Aorta (tissue), 5 donors: ENCODE data around the gene DMRTC1B. TPM values are rescaled to one million over a fixed set of nuclear protein-coding genes. Genes with fewer than 3 reads are reported as not detected.
"Not testable (repeated sequence)": the region's sequence is repeated elsewhere in the genome, so short reads cannot be mapped to it uniquely, and the experiment has no call there.

Experiments used
- ATAC-seq: fragments of 200-7000 bp; cut with Tn5 transposase; one replicate; pipeline ENCODE4 v1.9.1; 2022; ENCODE audit warnings: moderate library complexity; ENCODE audit not compliant: low FRiP score
- DNase-seq, 2 donors: peaks; one replicate each; pipeline ENCODE4 v3.0.0-alpha.2; 2020
- H3K27ac ChIP-seq, 2 donors: one replicate each; pipeline ENCODE4 v1.5.1; 2013; ENCODE audit warnings: low read length in 2 of 2, mild to moderate bottlenecking in 2 of 2, moderate library complexity in 2 of 2, control low read depth in 1 of 2, inconsistent platforms in 1 of 2, low read depth in 1 of 2
- H3K27me3 ChIP-seq, 2 donors: one replicate each; pipeline ENCODE4 v1.6.1; 2013; ENCODE audit warnings: control low read depth in 1 of 2, low read length in 1 of 2, mild to moderate bottlenecking in 1 of 2, moderate library complexity in 1 of 2; ENCODE audit not compliant: insufficient read depth in 2 of 2, control insufficient read depth in 1 of 2
- H3K36me3 ChIP-seq, 2 donors: one replicate each; pipeline ENCODE4 v1.6.1; 2013; ENCODE audit warnings: control low read depth in 1 of 2, low read length in 1 of 2, mild to moderate bottlenecking in 1 of 2; ENCODE audit not compliant: insufficient read depth in 2 of 2, control insufficient read depth in 1 of 2
- H3K4me1 ChIP-seq, 2 donors: one replicate each; pipeline ENCODE4 v1.6.1; 2013; ENCODE audit warnings: low read length in 2 of 2, control low read depth in 1 of 2, mild to moderate bottlenecking in 1 of 2, moderate library complexity in 1 of 2; ENCODE audit not compliant: insufficient read depth in 2 of 2, control insufficient read depth in 1 of 2
- H3K4me3 ChIP-seq, 2 donors: one replicate each; pipeline ENCODE4 v1.5.1; 2013; ENCODE audit warnings: low read length in 2 of 2, control low read depth in 1 of 2, mild to moderate bottlenecking in 1 of 2
- H3K9me3 ChIP-seq: one replicate; pipeline ENCODE4 v1.6.1; 2013; ENCODE audit warnings: mild to moderate bottlenecking, low read length; ENCODE audit not compliant: control insufficient read depth
- WGBS, 2 donors: extraction: QIAGEN DNeasy Blood & Tissue Kit; methylation state at CpG; one replicate each; pipeline ENCODE4 v1.1.7; 2013; 5-methylcytosine and 5-hydroxymethylcytosine counted together
- intact Hi-C, 2 donors: fragments of 100-400 bp; cut with DNase I; formaldehyde crosslinking; loops; one replicate each; pipeline versions ENCODE4 v1.14.2 to v1.15.0; 2022
- long read RNA-seq, 2 donors: library from polyadenylated mRNA; unstranded; transcript quantifications; one replicate each; pipeline ENCODE4 v2.0.0, GENCODE V29; 2020 to 2021
- polyA plus RNA-seq, 2 donors: library from polyadenylated mRNA; stranded (reverse); fragments of 200-250 nt; gene quantifications; one replicate each; pipeline ENCODE4 v1.2.3, GENCODE V29; 2013
- total RNA-seq, 2 donors: library from RNA; stranded (reverse); fragmentation: NEBNext Ultra II Directional; extraction: Animal tissue kit (Norgen Biotek cat#: 25700); gene quantifications; one replicate each; pipeline ENCODE4 v1.2.1, GENCODE V29; 2021
- donor health status: healthy with polysubstance abuse.
- donor health status: Bipolar disorder and iron deficiency.
- donor health status: DM: no; HTN: no; CAD: no.
- donor health status: DM: no; HTN: no; CAD: no.
- donor health status: DM: yes; HTN: yes; CAD: no.

DMRTC1B gene
- under 1 TPM in 1 of 2 donors, not detected in 1; 0.63 TPM for total RNA-seq
- not detected for polyA plus RNA-seq
- long read RNA-seq, donor 1, result 0 reads
- long read RNA-seq, donor 2, result 0 reads

- H3K9me3 ChIP-seq, intact Hi-C loops, H3K4me1 ChIP-seq, H3K27ac ChIP-seq, H3K27me3 ChIP-seq, H3K36me3 ChIP-seq, DNase-seq, H3K4me3 ChIP-seq: not testable (repeated sequence)
- ATAC-seq, result peak; percentile 71
- no CpG with 5 or more reads among the region's 44 CpGs for WGBS, 2 donors
Measured at GRCh38 chrX:72776653-72777466, at the start of gene DMRTC1B. Gene DMRTC1B (plus strand): TSS chrX:72776890. CDS start chrX:72845136, 68,246 bp downstream.

- DNase-seq (no peak), ATAC-seq (no peak)
- H3K27me3 ChIP-seq, result no peaks in the 10 kb centered on the region
- no peaks in the 10 kb centered on the region for H3K36me3 ChIP-seq
- H3K27ac ChIP-seq, result no peak overlapping the region
- intact Hi-C loops, result no loop called here
- H3K4me1 ChIP-seq, result no peaks in the 10 kb centered on the region
- no peak overlapping the region for H3K4me3 ChIP-seq
- no peaks in the 10 kb centered on the region for H3K9me3 ChIP-seq
- 79 to 87% methylated on average over 7 of the region's 7 CpGs for WGBS, 2 donors
Measured at GRCh38 chrX:72727846-72728245, 48.8 kb upstream of the DMRTC1B start.

GRCh38 chrX:72733636-72734035 lies 43.1 kb upstream of the DMRTC1B start:
- intact Hi-C loops, H3K9me3 ChIP-seq, H3K27me3 ChIP-seq, H3K27ac ChIP-seq, DNase-seq, H3K4me1 ChIP-seq, H3K36me3 ChIP-seq, ATAC-seq, H3K4me3 ChIP-seq: not testable (repeated sequence)
- WGBS, 2 donors, result 63 to 73% methylated on average over 8 of the region's 8 CpGs

- Histone ChIP-seq H3K27me3 (no peaks in the 10 kb centered on the region), H3K36me3 (no peaks in the 10 kb centered on the region), H3K4me3 (no peak overlapping the region), H3K4me1 (no peaks in the 10 kb centered on the region), H3K9me3 (no peaks in the 10 kb centered on the region), H3K27ac (no peak overlapping the region)
- ATAC-seq (no peak), DNase-seq (no peak)
- WGBS, 2 donors, result 59 to 82% methylated on average over 1 of the region's 1 CpG
- intact Hi-C loops, result no loop called here
Measured at GRCh38 chrX:72735561-72735960, 41.1 kb upstream of the DMRTC1B start.

- H3K27me3 ChIP-seq, H3K36me3 ChIP-seq, H3K27ac ChIP-seq, H3K4me3 ChIP-seq, H3K9me3 ChIP-seq, H3K4me1 ChIP-seq, intact Hi-C loops, ATAC-seq, DNase-seq: not testable (repeated sequence)
- no CpG with 5 or more reads among the region's 7 CpGs for WGBS, 2 donors
Measured at GRCh38 chrX:72745546-72745945, 31.1 kb upstream of the DMRTC1B start.

- intact Hi-C loops, H3K27me3 ChIP-seq, H3K4me3 ChIP-seq, ATAC-seq, H3K9me3 ChIP-seq, H3K36me3 ChIP-seq, DNase-seq, H3K27ac ChIP-seq, H3K4me1 ChIP-seq: not testable (repeated sequence)
- no CpG with 5 or more reads among the region's 3 CpGs for WGBS, 2 donors
Measured at GRCh38 chrX:72748545-72748944, 28.1 kb upstream of the DMRTC1B start.

GRCh38 chrX:72760454-72760853 lies 16.2 kb upstream of the DMRTC1B start:
- H3K9me3 ChIP-seq, DNase-seq, H3K4me3 ChIP-seq, intact Hi-C loops, H3K36me3 ChIP-seq, ATAC-seq, H3K27ac ChIP-seq, H3K27me3 ChIP-seq, H3K4me1 ChIP-seq: not testable (repeated sequence)
- no CpG with 5 or more reads among the region's 9 CpGs for WGBS, 2 donors

GRCh38 chrX:72777467-72777790 lies 739 bp downstream of the DMRTC1B start:
- intact Hi-C loops, H3K4me1 ChIP-seq, H3K27ac ChIP-seq, H3K4me3 ChIP-seq, H3K9me3 ChIP-seq, H3K36me3 ChIP-seq, H3K27me3 ChIP-seq, ATAC-seq, DNase-seq: not testable (repeated sequence)
- no CpG with 5 or more reads among the region's 15 CpGs for WGBS, 2 donors

GRCh38 chrX:72778146-72778545 lies 1.5 kb downstream of the DMRTC1B start:
- H3K36me3 ChIP-seq, intact Hi-C loops, H3K9me3 ChIP-seq, DNase-seq, ATAC-seq, H3K27me3 ChIP-seq, H3K27ac ChIP-seq, H3K4me3 ChIP-seq, H3K4me1 ChIP-seq: not testable (repeated sequence)
- no CpG with 5 or more reads among the region's 6 CpGs for WGBS, 2 donors
